HPDE6-E6E7 (cell line): ENCODE results near the gene PCCA.
"Not testable (repeated sequence)": the region's sequence is repeated elsewhere in the genome, so short reads cannot be mapped to it uniquely, and the experiment has no call there.

Experiments used
- DNase-seq: peaks from one replicate; pipeline ENCODE4 v3.0.0; 2011; ENCODE audit warnings: missing footprints; ENCODE audit errors: extremely low spot score

The PCCA gene

GRCh38 chr13:100510208-100510957, 421.5 kb downstream of the PCCA start:
- no peak for DNase-seq

GRCh38 chr13:100511466-100511865, 422.6 kb downstream of the PCCA start:
- no peak for DNase-seq

GRCh38 chr13:100512422-100512821, 423.5 kb downstream of the PCCA start:
- DNase-seq, result no peak

GRCh38 chr13:100513171-100513570, 424.3 kb downstream of the PCCA start:
- no peak for DNase-seq

- no peak for DNase-seq
These were observed 425.2 kb downstream of the PCCA start for GRCh38 chr13:100513987-100514670.

GRCh38 chr13:100514788-100515409, 426.0 kb downstream of the PCCA start:
- peak; percentile 89 for DNase-seq

GRCh38 chr13:100515410-100515800, 426.5 kb downstream of the PCCA start:
- no peak for DNase-seq

GRCh38 chr13:100517135-100517534, 428.2 kb downstream of the PCCA start:
- no peak for DNase-seq

- DNase-seq, result no peak
These were observed 428.8 kb downstream of the PCCA start for GRCh38 chr13:100517728-100518127.

- no peak for DNase-seq
These were observed 429.6 kb downstream of the PCCA start for GRCh38 chr13:100518394-100519062.

GRCh38 chr13:100519626-100520025, 430.7 kb downstream of the PCCA start:
- DNase-seq, result no peak

GRCh38 chr13:100520936-100521850, 432.3 kb downstream of the PCCA start:
- DNase-seq, result no peak

- no peak for DNase-seq
These were observed 433.1 kb downstream of the PCCA start for GRCh38 chr13:100521851-100522617.

- DNase-seq, result no peak
These were observed 433.9 kb downstream of the PCCA start for GRCh38 chr13:100522618-100523309.

GRCh38 chr13:100523411-100523810, 434.5 kb downstream of the PCCA start:
- no peak for DNase-seq

- DNase-seq, result no peak
These were observed 435.1 kb downstream of the PCCA start for GRCh38 chr13:100523981-100524386.

GRCh38 chr13:100524688-100525087, 435.8 kb downstream of the PCCA start:
- DNase-seq, result not testable (repeated sequence)

GRCh38 chr13:100525453-100526317, 436.8 kb downstream of the PCCA start:
- DNase-seq, result no peak
